Posterior vena cava (tissue), 2 donors: ENCODE results near the gene PLD4. TPM values are rescaled to one million over a fixed set of nuclear protein-coding genes. Genes with fewer than 3 reads are reported as not detected.
A peak's percentile ranks its signal among the peaks of the same experiment; 100 is the strongest.

Source experiments
- DNase-seq: peaks from one replicate; pipeline ENCODE4 v3.0.0-alpha.2; 2020; ENCODE audit warnings: low spot score
- intact Hi-C, 2 donors: fragments of 100-400 bp; cut with DNase I; formaldehyde crosslinking; loops; one replicate each; pipeline versions ENCODE4 v1.14.1 to v1.14.2; 2022 to 2023
- total RNA-seq, 2 donors: library from RNA; stranded (reverse); fragmentation: NEBNext Ultra II Directional; extraction: Animal tissue kit (Norgen Biotek cat#: 25700); gene quantifications; one replicate each; pipeline ENCODE4 v1.2.1, GENCODE V29; 2021
- donor health status: DM: yes; HTN: yes; CAD: no.
- donor health status: DM: yes; HTN: yes; CAD: no.

The PLD4 gene
- total RNA-seq, 2 donors from 2014 or later = 0.24 TPM; not detected in 1

GRCh38 chr14:104966981-104967385 is 42.3 kb downstream of the PLD4 start:
- intact Hi-C loops = loop anchor here (1.0 to 5.0 kb wide), 3 partner anchors 19 to 70 kb away; no protein-coding TSS in a partner anchor
- peak; percentile 80 for DNase-seq

- intact Hi-C loops = loop anchor here (1.0 to 5.0 kb wide), 3 partner anchors 19 to 70 kb away; no protein-coding TSS in a partner anchor
Measured at GRCh38 chr14:104967386-104968152, 42.9 kb downstream of the PLD4 start.

GRCh38 chr14:104968153-104968527 is 43.5 kb downstream of the PLD4 start:
- DNase-seq = peak; percentile 92
- intact Hi-C loops = loop anchor here in 1 of 2 donors (5.0 kb wide), 2 partner anchors 36 to 71 kb away; no protein-coding TSS in a partner anchor

More at GRCh38 chr14:104967386-104968152, 42.9 kb downstream of the PLD4 start:
- DNase-seq = peak; percentile 89

GRCh38 chr14:104968541-104969401 is 44.1 kb downstream of the PLD4 start:
- intact Hi-C loops = loop anchor here in 1 of 2 donors (5.0 kb wide), 2 partner anchors 36 to 71 kb away; no protein-coding TSS in a partner anchor
- peak; percentile 83 for DNase-seq

GRCh38 chr14:104969741-104970230 is 45.1 kb downstream of the PLD4 start:
- peak; percentile 67 for DNase-seq
- intact Hi-C loops = loop anchor here in 1 of 2 donors (5.0 kb wide), 2 partner anchors 37 to 72 kb away; no protein-coding TSS in a partner anchor

- intact Hi-C loops = loop anchor here in 1 of 2 donors (1.0 kb wide), 1 partner anchor 54 kb away; no protein-coding TSS in a partner anchor
- peak; percentile 97 for DNase-seq
Measured at GRCh38 chr14:104970231-104971068, 45.8 kb downstream of the PLD4 start.

GRCh38 chr14:104971447-104972240 is 47.0 kb downstream of the PLD4 start:
- peak; percentile 80 for DNase-seq
- intact Hi-C loops = loop anchor here in 1 of 2 donors (1.0 kb wide), 1 partner anchor 53 kb away; no protein-coding TSS in a partner anchor

GRCh38 chr14:104972301-104973134 is 47.8 kb downstream of the PLD4 start:
- intact Hi-C loops = no loop called here
- peak; percentile 93 for DNase-seq

GRCh38 chr14:104973135-104973384 is 48.4 kb downstream of the PLD4 start:
- intact Hi-C loops = no loop called here
- peak; percentile 97 for DNase-seq

GRCh38 chr14:104973385-104974145 is 48.9 kb downstream of the PLD4 start:
- intact Hi-C loops = no loop called here
- peak; percentile 93 for DNase-seq

GRCh38 chr14:104974146-104974541 is 49.5 kb downstream of the PLD4 start:
- intact Hi-C loops = no loop called here
- peak; percentile 81 for DNase-seq

- intact Hi-C loops = loop anchor here in 1 of 2 donors (5.0 kb wide), 1 partner anchor 47 kb away; the partner anchor contains the start of gene CDCA4
- peak; percentile 78 for DNase-seq
Measured at GRCh38 chr14:104974665-104975390, 50.1 kb downstream of the PLD4 start.

- peak; percentile 71 for DNase-seq
- intact Hi-C loops = loop anchor here (2.0 to 5.0 kb wide), 3 partner anchors 47 to 71 kb away; partner anchors contain the start of gene CDCA4 (in 1 of the 2)
Measured at GRCh38 chr14:104975481-104976197, 51.0 kb downstream of the PLD4 start.

GRCh38 chr14:104976198-104977007 is 51.7 kb downstream of the PLD4 start:
- peak; percentile 96 for DNase-seq

More at GRCh38 chr14:104976198-104977007, 51.7 kb downstream of the PLD4 start:
- intact Hi-C loops = loop anchor here (2.0 to 5.0 kb wide), 3 partner anchors 46 to 70 kb away; partner anchors contain the start of gene CDCA4 (in 1 of the 2)
